ENCODE measurements around the gene PSMA6. TPM values are rescaled to one million over a fixed set of nuclear protein-coding genes. Genes with fewer than 3 reads are reported as not detected.
"Not testable (repeated sequence)": the region's sequence is repeated elsewhere in the genome, so short reads cannot be mapped to it uniquely, and the experiment has no call there.

The PSMA6 gene
- total RNA-seq, 2 donors from 2014 or later = 178 to 197 TPM

- H3K27ac ChIP-seq = no peak overlapping the region
- no peak overlapping the region for H3K4me3 ChIP-seq
- H3K9ac ChIP-seq (ENCODE audit: low read depth in 2 of 2, low read length in 2 of 2) = no peak overlapping the region
- DNase-seq = no peak
- no peaks in the 10 kb centered on the region for H3K4me1 ChIP-seq
- H3K9me3 ChIP-seq = no peaks in the 10 kb centered on the region
- no peaks in the 10 kb centered on the region for H3K36me3 ChIP-seq
- intact Hi-C loops (cut with DNase I) = no loop called here
- no peak for TF ChIP-seq CTCF (IDR thresholded peaks at IDR 0.05)
- no peaks in the 10 kb centered on the region for H3K27me3 ChIP-seq
Observed at GRCh38 chr14:35349496-35350365, 57.5 kb downstream of the PSMA6 start.

GRCh38 chr14:35351497-35351896 is 59.3 kb downstream of the PSMA6 start:
- TF ChIP-seq CTCF (IDR thresholded peaks at IDR 0.05) = no peak
- Histone ChIP-seq H3K4me3 (no peak overlapping the region), H3K27me3 (no peaks in the 10 kb centered on the region), H3K9ac (ENCODE audit: low read depth in 2 of 2, low read length in 2 of 2) (no peak overlapping the region), H3K27ac (no peak overlapping the region), H3K36me3 (no peaks in the 10 kb centered on the region), H3K4me1 (no peaks in the 10 kb centered on the region), H3K9me3 (no peaks in the 10 kb centered on the region)
- no peak for DNase-seq
- intact Hi-C loops (cut with DNase I) = no loop called here

GRCh38 chr14:35351897-35352273 is 59.7 kb downstream of the PSMA6 start:
- Histone ChIP-seq H3K9ac (ENCODE audit: low read depth in 2 of 2, low read length in 2 of 2) (peak overlapping the region in 1 of 2 donors; percentile 12), H3K9me3 (no peaks in the 10 kb centered on the region), H3K27ac (no peak overlapping the region), H3K4me1 (no peaks in the 10 kb centered on the region), H3K27me3 (no peaks in the 10 kb centered on the region), H3K4me3 (no peak overlapping the region), H3K36me3 (no peaks in the 10 kb centered on the region)
- intact Hi-C loops (cut with DNase I) = no loop called here
- DNase-seq = no peak
- no peak for TF ChIP-seq CTCF (IDR thresholded peaks at IDR 0.05)

GRCh38 chr14:35352274-35353233 is 60.4 kb downstream of the PSMA6 start:
- TF ChIP-seq CTCF (IDR thresholded peaks at IDR 0.05) = no peak
- Histone ChIP-seq H3K27me3 (no peaks in the 10 kb centered on the region), H3K9ac (ENCODE audit: low read depth in 2 of 2, low read length in 2 of 2) (peak overlapping the region in 1 of 2 donors; percentile 12), H3K27ac (no peak overlapping the region), H3K9me3 (no peaks in the 10 kb centered on the region), H3K4me3 (no peak overlapping the region), H3K4me1 (no peaks in the 10 kb centered on the region), H3K36me3 (no peaks in the 10 kb centered on the region)
- intact Hi-C loops (cut with DNase I) = no loop called here
- DNase-seq = no peak

- TF ChIP-seq CTCF (IDR thresholded peaks at IDR 0.05) = no peak
- Histone ChIP-seq H3K9me3 (no peaks in the 10 kb centered on the region), H3K27me3 (no peaks in the 10 kb centered on the region), H3K36me3 (no peaks in the 10 kb centered on the region), H3K9ac (ENCODE audit: low read depth in 2 of 2, low read length in 2 of 2) (no peak overlapping the region), H3K4me3 (no peak overlapping the region), H3K27ac (no peak overlapping the region), H3K4me1 (no peaks in the 10 kb centered on the region)
- intact Hi-C loops (cut with DNase I) = no loop called here
- no peak for DNase-seq
Observed at GRCh38 chr14:35353409-35354172, 61.4 kb downstream of the PSMA6 start.

GRCh38 chr14:35355235-35355634 is 63.1 kb downstream of the PSMA6 start:
- H3K4me3 ChIP-seq; H3K4me1 ChIP-seq; DNase-seq; H3K27me3 ChIP-seq; H3K9ac ChIP-seq (ENCODE audit: low read depth in 2 of 2, low read length in 2 of 2); H3K9me3 ChIP-seq; intact Hi-C loops (cut with DNase I); H3K36me3 ChIP-seq: not testable (repeated sequence)
- peak overlapping the region; percentile 74 for H3K27ac ChIP-seq

All from colonic mucosa (tissue), 4 donors.